K562 (cell line): Measurements from ENCODE around the gene LGALS3.

Source experiments
- CEBPZ ChIP-seq: fragments of 150-350 bp; IDR thresholded peaks from 2 replicates; pipeline ENCODE4 v1.6.1; 2014; ENCODE audit warnings: low read depth, mild to moderate bottlenecking, low read length, borderline replicate concordance
- CHD7 ChIP-seq: fragments of 200-600 bp; sonication (generic); IDR thresholded peaks from one replicate; pipeline ENCODE4 v1.6.1; 2012; ENCODE audit warnings: mild to moderate bottlenecking, low read depth, low read length, inconsistent platforms
- HNRNPK ChIP-seq: fragments of 200-400 bp; formaldehyde crosslinking; IDR thresholded peaks from one replicate; pipeline ENCODE4 v1.6.1; 2018; ENCODE audit warnings: mild to moderate bottlenecking, low read depth, low read length; ENCODE audit not compliant: poor library complexity, severe bottlenecking
- NKRF ChIP-seq: fragments of 450-650 bp; IDR thresholded peaks from 2 replicates; pipeline ENCODE4 v1.6.1; 2016; ENCODE audit warnings: borderline replicate concordance
- OTX1 ChIP-seq: fragments of 450-650 bp; formaldehyde crosslinking; IDR thresholded peaks from 2 replicates; pipeline ENCODE4 v1.4.0; 2022; ENCODE audit warnings: mild to moderate bottlenecking
- RAD21 ChIP-seq, 2 experiments: fragments of 250-450 bp in 1 of 2; fragments of 450-650 bp in 1 of 2; sonication (Bioruptor Pico) in 1 of 2; formaldehyde crosslinking in 1 of 2; IDR thresholded peaks in 1 of 2; conservative IDR thresholded peaks in 1 of 2; 2 replicates each; pipeline versions ENCODE4 v1.4.0 to v1.8.0; 2020 to 2022; ENCODE audit warnings: mild to moderate bottlenecking in 2 of 2, moderate library complexity in 1 of 2
- SMC3 ChIP-seq: conservative IDR thresholded peaks from 2 replicates; pipeline ENCODE4 v1.6.1; 2011; ENCODE audit warnings: low read depth, low read length, improper control_type of control experiment; ENCODE audit not compliant: insufficient read depth
- SP2 ChIP-seq: IDR thresholded peaks from 2 replicates; pipeline ENCODE4 v1.6.1; 2011; ENCODE audit warnings: mild to moderate bottlenecking, low read depth, low read length, moderate library complexity; ENCODE audit not compliant: poor library complexity, severe bottlenecking; ENCODE audit errors: extremely low read depth

GRCh38 chr14:55139696-55140509, 10.9 kb downstream of the LGALS3 start:
- TF ChIP-seq OTX1 (CRISPR knock-in tag) (no peak), CHD7 (no peak), SP2 (no peak), RAD21 (CRISPR knock-in tag; conservative IDR thresholded peaks at IDR 0.05 in 1 of 2, IDR thresholded peaks at IDR 0.05 in 1 of 2) (no peak), HNRNPK (no peak), CEBPZ (no peak), NKRF (no peak), SMC3 (no peak)
